Adrenal gland (tissue), 12 donors: ENCODE measurements around the gene CILP2. TPM values are rescaled to one million over a fixed set of nuclear protein-coding genes. Genes with fewer than 3 reads are reported as not detected.
A peak's percentile ranks its signal among the peaks of the same experiment; 100 is the strongest.

Experiments
- DNase-seq, 7 donors: peaks; one replicate each; pipeline ENCODE4 v3.0.0-alpha.2; 2019 to 2020
- H3K27ac ChIP-seq, 5 donors: fragments of 200-600 bp; sonication (generic) in 4 of 5; 1 replicate in 3 of 5; 2 replicates in 2 of 5; pipeline versions ENCODE4 v1.5.1 to v1.8.0; 2016 to 2020; ENCODE audit warnings: mild to moderate bottlenecking in 1 of 5
- H3K27me3 ChIP-seq: fragments of 200-600 bp; 2 replicates; pipeline ENCODE4 v1.8.0; 2021
- H3K36me3 ChIP-seq, 2 donors: fragments of 200-600 bp; replicated peaks in 1 of 2; 1 replicate in 1 of 2; 2 replicates in 1 of 2; pipeline versions ENCODE4 v1.5.1 to v1.8.0; 2018 to 2022
- H3K4me1 ChIP-seq, 2 donors: fragments of 200-600 bp; replicated peaks in 1 of 2; 1 replicate in 1 of 2; 2 replicates in 1 of 2; pipeline versions ENCODE4 v1.5.1 to v1.8.0; 2018 to 2021
- H3K4me3 ChIP-seq, 4 donors: fragments of 200-600 bp; sonication (generic) in 3 of 4; one replicate each; pipeline ENCODE4 v1.5.1; 2016 to 2018
- H3K9me3 ChIP-seq, 3 donors: fragments of 200-600 bp; sonication (generic) in 1 of 3; replicated peaks in 1 of 3; 1 replicate in 2 of 3; 2 replicates in 1 of 3; pipeline versions ENCODE4 v1.5.1 to v1.8.0; 2016 to 2021
- CTCF ChIP-seq, 6 experiments: fragments of 450-650 bp in 4 of 6; fragments of 200-600 bp in 2 of 6; sonication (generic) in 1 of 6; IDR thresholded peaks; 1 replicate in 5 of 6; 2 replicates in 1 of 6; pipeline versions ENCODE4 v1.5.1 to v1.8.0; 2016 to 2021; ENCODE audit warnings: antibody characterized with exemption in 6 of 6, mild to moderate bottlenecking in 2 of 6, moderate library complexity in 1 of 6
- POLR2A ChIP-seq, 2 donors: fragments of 450-650 bp; IDR thresholded peaks; one replicate each; pipeline ENCODE4 v1.6.1; 2017; ENCODE audit warnings: antibody characterized with exemption in 2 of 2, mild to moderate bottlenecking in 2 of 2, moderate library complexity in 1 of 2
- WGBS, 4 donors: extraction: QIAGEN DNeasy Blood & Tissue Kit in 2 of 4; methylation state at CpG; one replicate each; pipeline versions ENCODE4 v1.1.5 to v1.1.7; 2013 to 2017; 5-methylcytosine and 5-hydroxymethylcytosine counted together
- intact Hi-C, 2 donors: fragments of 100-400 bp; cut with DNase I; formaldehyde crosslinking; loops; one replicate each; pipeline versions ENCODE4 v1.14.1 to v1.15.0; 2022 to 2023
- polyA plus RNA-seq, 3 donors: library from polyadenylated mRNA; stranded (reverse); fragments of 200-250 nt in 2 of 3; fragments of 350-450 nt in 1 of 3; fragmentation: Illumina TruSeq in 1 of 3; extraction: RNeasy Lipid Tissue Mini Kit (QIAGEN cat#74804) in 1 of 3; gene quantifications; one replicate each; pipeline ENCODE4 v1.2.3, GENCODE V29; 2013 to 2014
- total RNA-seq, 9 donors: library from RNA; depleted of rRNA in 4 of 9; stranded (reverse); fragments of >200 nt in 4 of 9; fragments of 120-200 nt in 1 of 9; fragmentation: NEBNext Ultra II Directional in 1 of 9; extraction: Animal tissue kit (Norgen Biotek cat#: 25700) in 1 of 9; gene quantifications; one replicate each; pipeline versions ENCODE4 v1.1.0 to v1.2.4, GENCODE V29; 2013 to 2023
- donor health status: healthy with polysubstance abuse.
- donor health status: Bipolar disorder and iron deficiency.
- donor health status: DM: yes; HTN: yes; CAD: no.
- donor health status: DM: no; HTN: no; CAD: no.
- donor health status: DM: no; HTN: no; CAD: no.
- donor health status: DM: yes; HTN: yes; CAD: no.

CILP2 gene
- total and polyA plus RNA-seq, 12 donors = 0.13 to 0.43 (median 0.23) TPM; not detected in 8

- WGBS, 4 donors = 81 to 83% (median 82%) methylated on average over 17 of the region's 17 CpGs
- Histone ChIP-seq H3K4me3 (no peak overlapping the region), H3K4me1 (peaks cover 8 to 21% of the 10 kb centered on the region in 2 donors), H3K9me3 (no peaks in the 10 kb centered on the region), H3K36me3 (no peaks in the 10 kb centered on the region), H3K27ac (no peak overlapping the region), H3K27me3 (no peaks in the 10 kb centered on the region)
- intact Hi-C loops = no loop called here
- TF ChIP-seq CTCF (IDR thresholded peaks at IDR 0.05) = no peak
- no peak for TF ChIP-seq POLR2A (IDR thresholded peaks at IDR 0.05)
- DNase-seq = no peak
These were observed 24.4 kb upstream of the CILP2 start for GRCh38 chr19:19513682-19514081.

- Histone ChIP-seq H3K4me1 (peaks cover 8 to 21% of the 10 kb centered on the region in 2 donors), H3K27me3 (no peaks in the 10 kb centered on the region), H3K9me3 (no peaks in the 10 kb centered on the region), H3K4me3 (peak overlapping the region in 1 of 4 donors; percentile 16), H3K27ac (no peak overlapping the region), H3K36me3 (no peaks in the 10 kb centered on the region)
- 11 to 26% (median 16%) methylated on average over 17 to 46 of the region's 46 CpGs for WGBS, 4 donors
- no peak for TF ChIP-seq POLR2A (IDR thresholded peaks at IDR 0.05)
- TF ChIP-seq CTCF (IDR thresholded peaks at IDR 0.05) = no peak
- intact Hi-C loops = no loop called here
- peak; percentile 69 to 89 (median 81) for DNase-seq
These were observed 23.8 kb upstream of the CILP2 start for GRCh38 chr19:19514215-19514657.

GRCh38 chr19:19514881-19515641 lies 23.0 kb upstream of the CILP2 start, which contains the start of gene TSSK6:
Gene TSSK6 (minus strand): TSS chr19:19515548. CDS start chr19:19515427, 121 bp downstream.
- Histone ChIP-seq H3K27me3 (no peaks in the 10 kb centered on the region), H3K27ac (peak within 1 kb of the TSS; percentile 48 to 86 (median 75)), H3K4me3 (peak within 1 kb of the TSS; percentile 43 to 92 (median 80)), H3K4me1 (peaks cover 8 to 21% of the 10 kb centered on the region in 2 donors), H3K9me3 (no peaks in the 10 kb centered on the region), H3K36me3 (no peaks in the 10 kb centered on the region)
- no peak for TF ChIP-seq CTCF (IDR thresholded peaks at IDR 0.05)
- peak in 1 of 7 donors; percentile 49 for DNase-seq
- intact Hi-C loops = no loop called here
- 75 to 88% (median 83%) methylated on average over 30 to 74 of the region's 74 CpGs for WGBS, 4 donors

- no peaks in the 10 kb centered on the region for H3K9me3 ChIP-seq
- H3K36me3 ChIP-seq = no peaks in the 10 kb centered on the region
- intact Hi-C loops = no loop called here
- H3K4me3 ChIP-seq = peak within 1 kb of the TSS; percentile 43 to 92 (median 80)
- 3 to 7% (median 6%) methylated on average over 17 to 61 of the region's 61 CpGs for WGBS, 4 donors
- TF ChIP-seq POLR2A (IDR thresholded peaks at IDR 0.05) = peak in 1 of 2 donors; percentile 57
- peak in 2 of 6 experiments; percentile 6 to 18 for TF ChIP-seq CTCF (IDR thresholded peaks at IDR 0.05)
- peaks cover 8 to 21% of the 10 kb centered on the region in 2 donors for H3K4me1 ChIP-seq
- H3K27me3 ChIP-seq = no peaks in the 10 kb centered on the region
- peak within 1 kb of the TSS; percentile 48 to 86 (median 75) for H3K27ac ChIP-seq
- peak; percentile 90 to 98 (median 93) for DNase-seq
These were observed 22.2 kb upstream of the CILP2 start, which contains the start of gene NDUFA13 for GRCh38 chr19:19515642-19516519. Gene NDUFA13 (plus strand): TSS chr19:19516225. CDS start chr19:19516239, 14 bp downstream.
